GM19023 (cell line): ENCODE measurements around the gene SDR42E1.
"Not testable (repeated sequence)": the region's sequence is repeated elsewhere in the genome, so short reads cannot be mapped to it uniquely, and the experiment has no call there.

ENCODE experiments used
- ATAC-seq: cut with Tn5 transposase; IDR thresholded peaks from one replicate; pipeline ENCODE4 v1.9.1; 2021; ENCODE audit warnings: mild to moderate bottlenecking, moderate library complexity; ENCODE audit not compliant: unreplicated experiment

SDR42E1 gene

GRCh38 chr16:82037666-82038065, 26.4 kb upstream of the SDR42E1 start:
- no peak for ATAC-seq

GRCh38 chr16:82037251-82037650, 26.0 kb upstream of the SDR42E1 start:
- ATAC-seq, result no peak

GRCh38 chr16:82034981-82035612, 23.8 kb upstream of the SDR42E1 start, which contains the start of gene HSD17B2:
HSD17B2 (plus strand) TSS chr16:82035253; CDS start chr16:82035425, 172 bp downstream.
- no peak for ATAC-seq

DNA sequence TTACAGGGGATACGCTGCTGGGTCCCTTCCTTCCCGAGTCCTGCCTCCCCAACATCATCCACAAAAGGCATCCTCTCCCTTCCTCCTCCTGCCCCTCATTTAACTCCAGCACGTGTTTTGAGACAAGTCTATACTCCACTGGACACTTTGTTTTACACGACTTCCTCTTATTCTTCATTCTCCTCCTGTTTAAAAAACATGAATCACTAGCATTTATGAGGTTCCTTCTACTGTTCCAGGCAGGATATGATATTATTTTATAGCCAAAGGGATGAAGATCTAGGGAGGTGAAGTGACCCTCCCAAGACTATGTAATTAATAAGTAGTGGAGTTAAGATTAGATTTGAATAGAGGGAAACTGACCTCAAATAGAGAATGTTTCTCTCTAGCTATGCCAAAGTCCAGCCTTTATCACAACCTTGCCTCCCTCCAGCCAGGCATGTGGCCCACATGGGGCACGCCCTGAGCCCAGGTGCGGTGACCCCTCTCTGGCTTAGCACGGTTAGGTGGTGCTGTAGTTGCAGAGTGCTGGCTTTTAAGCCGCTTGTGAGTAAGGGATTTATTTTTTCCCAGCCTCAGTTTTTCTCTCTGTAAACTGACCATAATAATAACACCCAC, 22.5 kb upstream of the SDR42E1 start:
- ATAC-seq, result no peak

DNA sequence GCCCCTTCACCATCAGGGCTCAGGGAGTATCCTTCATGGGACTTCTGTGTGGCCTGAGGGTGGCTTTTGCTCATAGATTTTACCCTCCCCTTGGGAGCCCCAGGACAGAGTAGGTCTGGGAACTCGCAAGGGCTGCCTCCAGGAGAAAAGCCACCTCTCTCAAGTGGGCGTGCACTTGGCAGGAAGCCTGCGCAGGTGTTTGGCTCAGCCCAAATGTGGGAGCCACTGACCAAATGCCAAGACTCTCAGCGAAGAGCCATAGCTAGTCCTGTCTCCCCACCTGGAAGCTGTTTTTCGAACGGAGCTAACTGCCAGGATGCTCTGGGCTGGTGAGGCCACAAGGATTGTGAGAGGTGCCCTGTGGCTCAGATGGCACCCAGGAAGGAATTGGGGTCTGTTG, 21.7 kb upstream of the SDR42E1 start:
- no peak for ATAC-seq

DNA sequence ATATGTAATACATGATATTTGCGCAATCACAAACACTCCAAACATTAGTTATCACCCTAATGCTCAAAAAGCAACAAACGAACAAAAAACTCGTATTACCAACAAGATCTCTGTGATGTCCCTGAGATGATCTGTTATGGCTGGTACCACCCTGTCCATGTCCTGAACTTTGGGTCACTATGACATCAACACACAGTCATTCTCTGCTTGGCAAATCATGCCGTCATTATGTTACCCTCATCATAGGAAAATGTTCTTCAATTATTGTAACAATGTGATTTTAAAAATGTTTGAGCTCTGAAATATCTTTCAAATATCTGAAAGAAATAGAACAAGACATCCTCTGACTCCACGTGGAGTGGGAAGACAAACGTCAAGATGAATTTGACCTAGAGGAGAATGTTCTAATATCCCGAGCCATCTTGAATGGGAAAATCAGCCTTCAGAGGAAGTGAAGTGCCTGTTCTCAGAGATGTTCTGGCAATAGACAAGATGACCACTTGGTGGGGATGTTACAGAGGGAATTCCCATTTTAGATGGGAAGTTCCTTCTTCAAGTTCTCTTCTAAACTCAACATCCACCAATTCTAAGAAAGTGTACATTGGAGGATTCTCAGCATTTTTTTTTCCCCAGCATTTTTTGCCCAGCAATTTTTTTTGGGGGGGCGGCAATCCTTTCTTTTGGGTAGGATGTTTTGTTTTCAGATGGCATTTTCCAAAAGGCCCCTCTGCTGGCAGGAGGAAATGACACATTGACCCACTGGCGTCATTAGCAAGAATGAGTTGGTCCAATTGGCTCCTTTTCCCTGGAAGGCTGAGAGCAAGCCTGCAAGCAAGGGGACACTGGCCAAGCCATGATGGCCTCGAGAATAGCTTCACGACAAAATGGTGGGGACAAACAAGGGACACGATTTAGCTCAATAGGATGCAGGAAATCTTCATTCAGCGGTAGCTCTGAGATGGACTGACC, 20.1 kb upstream of the SDR42E1 start:
- no peak for ATAC-seq

DNA sequence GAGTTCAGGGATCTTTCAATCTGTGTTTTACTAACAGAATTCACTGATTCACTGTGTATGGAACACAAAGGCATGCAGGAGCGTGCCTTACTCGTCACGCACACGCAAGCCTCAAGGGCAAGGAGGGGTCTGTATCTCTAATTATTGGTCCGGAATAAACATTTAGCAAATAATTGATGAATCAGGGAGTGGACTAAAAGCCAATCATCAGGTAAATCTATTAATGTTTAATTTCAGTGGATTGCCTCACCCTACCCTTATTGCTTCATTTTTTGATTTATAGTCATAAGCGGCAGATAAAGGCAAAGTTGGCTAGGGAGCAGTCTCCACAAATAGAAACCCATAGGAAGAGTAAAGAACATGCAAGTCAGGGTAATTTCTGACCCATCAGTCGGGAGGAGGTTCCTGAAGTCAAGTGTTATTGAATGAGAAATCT, 16.4 kb upstream of the SDR42E1 start:
- no peak for ATAC-seq

DNA sequence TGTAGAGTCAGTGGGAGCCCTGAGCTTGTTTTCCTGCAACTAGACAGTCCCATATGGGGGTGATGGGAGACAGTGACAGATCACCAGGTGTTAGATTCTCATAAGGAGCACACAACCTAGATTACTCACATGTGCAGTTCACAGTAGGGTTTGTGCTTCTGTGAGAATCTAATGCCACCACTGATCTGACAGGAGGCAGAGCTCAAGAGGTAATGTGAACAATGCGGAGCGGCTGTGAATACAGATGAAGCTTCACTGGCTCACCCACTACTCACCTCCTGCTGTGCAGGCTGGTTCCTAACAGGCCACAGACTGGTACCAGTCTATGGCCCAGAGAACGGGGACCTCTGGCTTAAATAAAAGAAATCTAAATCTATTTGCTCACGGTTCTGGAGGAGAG, 13.6 kb upstream of the SDR42E1 start:
- ATAC-seq, result no peak

DNA sequence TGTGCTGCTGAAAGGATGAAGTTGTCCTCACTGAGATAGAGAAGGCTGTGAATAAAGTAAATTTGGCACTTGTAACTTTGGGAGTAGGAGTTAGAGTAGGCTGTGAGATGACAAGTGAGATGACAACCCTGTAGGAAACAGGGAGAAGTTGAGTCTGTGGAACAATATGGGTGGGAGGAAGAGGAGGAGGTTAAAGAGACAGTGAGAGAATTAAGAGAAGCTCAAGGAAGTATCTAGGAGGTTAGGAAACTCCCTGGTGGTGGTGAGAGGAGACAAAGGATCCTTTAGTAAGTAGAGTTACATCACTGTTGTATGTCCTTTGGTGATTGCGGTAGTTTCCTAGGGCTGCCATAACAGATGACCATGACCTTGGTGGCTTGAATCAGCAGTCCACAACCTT, 13.0 kb upstream of the SDR42E1 start:
- ATAC-seq, result no peak

GRCh38 chr16:82023206-82023605, 11.9 kb upstream of the SDR42E1 start:
- no peak for ATAC-seq

DNA sequence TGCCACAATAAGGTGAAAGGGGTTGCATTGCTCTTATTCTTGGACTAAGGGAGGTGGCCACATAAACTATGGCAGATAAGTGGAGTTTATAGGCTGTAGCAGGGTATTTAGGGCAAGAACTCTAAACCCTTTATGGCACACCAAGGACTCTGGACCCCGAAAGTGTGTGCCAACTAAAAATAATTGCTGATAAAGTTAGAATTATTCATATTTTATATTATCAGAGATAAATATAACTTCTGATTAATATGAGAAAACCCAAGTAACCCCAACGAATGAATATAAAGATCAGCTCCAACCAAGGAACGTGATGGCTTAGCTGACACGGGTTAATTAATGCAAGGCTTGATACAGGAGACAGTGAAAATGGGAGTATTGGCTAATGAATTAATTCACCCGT, 8.8 kb upstream of the SDR42E1 start:
- no peak for ATAC-seq

DNA sequence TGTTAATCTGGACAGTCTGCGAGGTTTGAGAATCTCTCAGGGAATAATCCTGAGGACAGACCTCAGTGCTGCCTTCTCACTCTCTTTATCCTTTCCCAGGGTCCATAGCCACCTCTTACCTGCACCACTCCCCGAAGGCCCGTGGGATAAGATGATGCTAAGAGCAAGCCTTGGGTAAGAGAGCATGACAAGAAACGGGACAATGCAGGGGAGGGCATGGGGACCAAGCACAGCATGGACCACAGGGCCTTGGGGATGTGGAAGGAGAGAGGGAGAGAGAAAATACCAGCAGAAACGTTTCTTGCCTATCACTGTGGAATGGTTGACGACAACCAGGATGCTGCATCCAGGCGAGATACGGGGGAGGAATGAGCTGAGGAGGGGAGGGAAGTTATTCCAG, 8.3 kb upstream of the SDR42E1 start:
- no peak for ATAC-seq

DNA sequence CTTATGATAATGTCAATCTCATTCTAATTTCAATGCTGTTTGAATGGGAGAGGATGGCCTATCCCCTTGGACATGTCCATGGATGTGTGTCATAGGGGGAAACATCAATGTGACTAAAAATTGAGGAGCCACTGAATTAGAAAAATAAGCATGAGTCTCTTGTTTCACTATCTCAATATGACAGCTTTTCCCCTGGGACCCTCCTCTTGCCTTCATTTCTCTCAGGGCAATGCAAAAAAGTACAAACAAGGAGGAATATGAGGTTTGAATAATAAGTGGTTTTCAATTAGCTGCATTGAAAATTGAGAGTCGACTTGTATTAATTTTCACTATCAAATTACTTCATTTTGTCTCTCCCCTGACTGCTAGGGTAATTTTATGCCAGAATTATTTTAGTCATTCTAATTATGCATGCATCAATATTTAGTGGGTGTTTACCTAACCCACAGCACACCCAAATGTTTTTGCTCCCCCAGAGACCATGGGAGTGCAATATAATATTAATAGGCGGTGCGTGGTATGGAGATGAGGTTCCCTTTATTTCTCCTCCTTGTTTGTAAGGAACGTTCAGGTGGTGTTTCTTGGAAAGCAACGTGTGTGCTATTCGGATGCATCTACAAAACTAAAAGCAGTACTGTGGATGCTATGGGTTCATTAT, 6.8 kb upstream of the SDR42E1 start:
- no peak for ATAC-seq

GRCh38 chr16:82016964-82017363, 5.7 kb upstream of the SDR42E1 start:
- no peak for ATAC-seq

GRCh38 chr16:82016263-82016662, 5.0 kb upstream of the SDR42E1 start:
- ATAC-seq, result no peak

DNA sequence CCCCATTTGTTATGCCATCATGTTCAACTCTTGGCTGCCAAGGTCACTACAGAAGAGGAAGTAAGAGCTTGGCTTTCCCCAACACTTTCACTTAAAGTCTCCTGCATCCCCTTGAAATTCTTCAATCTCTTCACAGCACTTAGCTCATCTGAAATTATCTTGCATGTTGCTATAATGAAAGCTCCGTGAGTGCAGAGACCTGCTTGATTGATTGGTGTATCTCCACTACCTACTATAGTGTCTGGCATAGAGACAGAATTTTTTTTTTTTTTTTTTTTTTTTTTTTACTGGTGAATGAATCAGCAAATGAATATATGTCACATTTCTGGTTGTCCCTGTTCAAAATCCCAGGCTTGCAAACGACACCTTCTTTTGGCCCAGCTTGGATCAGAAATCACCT, 1.9 kb upstream of the SDR42E1 start:
- no peak for ATAC-seq

DNA sequence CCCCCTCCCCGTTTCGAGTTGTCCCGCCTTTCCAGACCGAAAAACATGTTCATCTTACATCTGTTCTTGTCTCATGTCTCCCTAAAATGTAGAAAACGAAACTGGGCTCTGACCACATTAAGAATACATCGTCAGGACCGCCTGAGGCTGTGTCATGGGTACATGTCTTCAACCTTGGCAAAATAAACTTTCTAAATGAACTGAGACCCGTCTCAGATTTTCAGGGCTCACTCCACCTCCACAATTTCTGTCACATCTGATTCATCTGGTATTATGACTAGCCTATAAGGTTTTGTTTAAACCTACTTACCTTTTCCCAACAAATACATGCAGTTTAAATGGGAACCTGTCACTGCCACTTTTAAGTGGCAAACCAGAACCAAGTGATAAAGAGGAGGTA, 621 bp downstream of the SDR42E1 start:
- no peak for ATAC-seq

DNA sequence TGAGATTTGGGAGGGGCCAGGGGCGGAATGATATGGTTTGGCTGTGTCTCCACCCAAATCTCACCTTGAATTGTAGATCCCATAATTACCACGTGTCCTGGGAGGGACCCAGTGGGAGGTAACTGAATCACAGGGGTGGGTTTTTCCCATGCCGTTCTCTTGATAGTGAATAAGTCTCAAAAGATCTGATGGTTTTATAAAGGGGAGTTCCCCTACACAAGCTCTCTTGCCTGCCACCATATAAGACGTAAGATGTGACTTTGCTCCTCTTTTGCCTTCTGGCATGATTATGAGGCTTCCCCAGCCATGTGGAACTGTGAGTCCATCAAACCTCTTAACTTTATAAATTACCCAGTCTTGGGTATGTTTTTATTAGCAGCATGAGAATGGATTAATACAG, 1.5 kb downstream of the SDR42E1 start:
- ATAC-seq, result not testable (repeated sequence)

DNA sequence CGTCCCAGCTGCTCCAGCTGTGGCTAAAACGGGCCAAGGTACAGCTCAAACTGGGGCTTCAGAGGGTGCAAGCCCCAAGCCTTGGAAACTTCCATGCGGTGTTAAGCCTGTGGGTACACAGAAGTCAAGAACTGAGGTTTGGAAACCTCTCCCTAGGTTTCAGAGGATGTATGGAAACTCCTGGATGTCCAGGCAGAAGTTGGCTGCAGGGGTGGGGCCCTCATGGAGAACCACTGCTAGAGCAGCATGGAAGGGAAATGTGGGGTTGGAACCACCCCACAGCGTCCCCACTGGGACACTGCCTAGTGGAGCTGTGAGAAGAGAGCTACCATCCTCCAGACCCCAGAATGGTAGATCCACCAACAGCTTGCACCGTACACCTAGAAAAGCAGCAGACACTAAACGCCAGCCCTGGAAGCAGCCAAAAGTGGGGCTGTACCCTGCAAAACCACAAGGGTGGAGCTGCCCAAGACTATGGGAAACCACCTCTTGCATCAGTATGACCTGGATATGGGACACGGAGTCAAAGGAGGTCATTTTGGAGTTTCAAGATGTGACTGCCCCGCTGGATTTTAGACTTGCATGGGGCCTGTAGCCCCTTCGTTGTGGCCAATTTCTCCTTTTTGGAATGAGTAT, 2.2 kb downstream of the SDR42E1 start:
- no peak for ATAC-seq

DNA sequence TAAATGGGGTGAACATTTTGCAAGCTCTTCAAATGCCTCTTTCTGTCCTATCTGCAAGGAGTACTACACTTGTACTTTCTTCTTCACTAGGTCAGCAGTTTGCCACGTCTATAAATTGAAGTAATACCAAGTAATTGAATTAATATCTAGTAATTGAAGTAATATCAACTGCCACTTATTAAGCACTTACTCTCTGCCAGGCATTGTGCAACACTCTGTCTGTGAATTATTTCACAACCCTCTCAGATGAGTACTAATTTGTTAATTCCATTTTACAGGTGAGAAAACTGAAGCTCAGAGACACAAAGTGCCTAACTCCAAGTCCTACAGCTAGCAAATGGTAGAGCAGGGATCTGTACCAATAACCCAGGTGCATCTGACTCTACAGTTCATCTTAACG, 4.1 kb downstream of the SDR42E1 start:
- no peak for ATAC-seq

GRCh38 chr16:82006036-82006435, 5.2 kb downstream of the SDR42E1 start:
- ATAC-seq, result no peak
